ENCODE results near the gene LMBR1L. TPM values are rescaled to one million over a fixed set of nuclear protein-coding genes. Genes with fewer than 3 reads are reported as not detected.

The LMBR1L gene
- total and polyA plus RNA-seq, 4 experiments from 2014 or later = 35.9 to 226 (median 134) TPM

- Histone ChIP-seq H3K4me3 (ENCODE audit: low read length in 2 of 2) (no peak overlapping the region), H3K36me3 (ENCODE audit: insufficient read depth, low read length) (peaks cover 9% of the 10 kb centered on the region), H3K9me3 (ENCODE audit: control insufficient read depth in 1 of 2, low read length in 2 of 2) (no peaks in the 10 kb centered on the region), H3K27ac (ENCODE audit: low read depth, low read length) (no peak overlapping the region), H3K4me1 (ENCODE audit: insufficient read depth, low read length) (peaks cover 57% of the 10 kb centered on the region), H3K27me3 (ENCODE audit: insufficient read depth, low read length) (peaks cover 54% of the 10 kb centered on the region)
- DNase-seq = no peak
- Mint-ChIP-seq H3K27me3 (peaks cover 25 to 47% of the 10 kb centered on the region in 2 donors), H3K4me1 (peaks cover 22 to 63% (median 37%) of the 10 kb centered on the region in 4 donors), H3K27ac (peak overlapping the region in 2 of 7 donors; percentile 35 to 64), H3K9me3 (no peaks in the 10 kb centered on the region), H3K36me3 (peaks cover 21 to 26% of the 10 kb centered on the region in 2 donors), H3K4me3 (peak overlapping the region in 3 of 8 donors; percentile 26 to 72 (median 41))
- intact Hi-C loops (cut with micrococcal nuclease) = loop anchor here (2.0 kb wide), 1 partner anchor 97 kb away; no protein-coding TSS in a partner anchor
- ChIA-PET POLR2A (ENCODE audit: partially characterized antibody) (interaction anchor here (0.5 to 5.0 kb wide), 8 partner anchors 10 to 279 kb away, joined by 3 to 38 read pairs (median 4); partner anchors contain the start of genes LMBR1L and TUBA1B), CTCF (ENCODE audit: partially characterized antibody) (interaction anchor here (0.7 to 11.5 kb wide), 11 partner anchors 9 to 106 kb away, joined by 3 to 221 read pairs (median 14); partner anchors contain the start of genes RHEBL1 and TUBA1B)
Observed at GRCh38 chr12:49093792-49094159, 16.9 kb downstream of the LMBR1L start.

DNA sequence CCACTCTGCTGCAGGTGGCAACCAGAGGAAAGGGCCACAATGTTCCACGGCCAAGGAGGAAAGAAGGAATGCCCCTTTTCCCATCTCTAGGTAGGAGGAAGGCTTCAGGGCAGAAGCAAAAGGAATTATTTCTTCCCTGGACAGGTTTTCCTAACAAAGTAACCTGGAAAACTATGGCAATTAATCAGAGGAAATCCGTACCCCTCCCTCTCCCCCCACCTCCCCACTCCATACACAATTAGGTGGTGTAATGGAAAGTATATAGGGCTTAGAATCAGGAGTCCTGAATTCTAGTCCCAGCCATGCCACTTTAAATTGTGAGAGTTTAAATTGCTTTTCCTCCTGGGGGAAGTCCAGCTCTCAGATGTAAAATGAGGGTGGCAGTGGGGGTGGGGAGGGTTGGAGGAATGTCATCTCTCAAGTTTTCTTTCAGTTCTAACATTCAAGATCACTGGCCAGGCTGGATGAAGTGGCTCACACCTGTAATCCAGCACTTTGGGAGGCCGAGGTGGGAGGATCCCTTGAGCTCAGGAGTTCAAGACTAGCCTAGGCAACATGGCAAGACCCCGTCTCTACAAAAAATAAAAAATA lies 17.7 kb downstream of the LMBR1L start:
- Mint-ChIP-seq H3K9me3 (no peaks in the 10 kb centered on the region), H3K4me3 (no peak overlapping the region), H3K4me1 (peaks cover 28 to 71% (median 45%) of the 10 kb centered on the region in 4 donors), H3K36me3 (peaks cover 16 to 18% of the 10 kb centered on the region in 2 donors), H3K27ac (peak overlapping the region in 1 of 7 donors; percentile 64), H3K27me3 (peaks cover 30 to 55% of the 10 kb centered on the region in 2 donors)
- peaks cover 66% of the 10 kb centered on the region for H3K4me1 ChIP-seq (ENCODE audit: insufficient read depth, low read length)
- no peaks in the 10 kb centered on the region for H3K9me3 ChIP-seq (ENCODE audit: control insufficient read depth in 1 of 2, low read length in 2 of 2)
- peaks cover 9% of the 10 kb centered on the region for H3K36me3 ChIP-seq (ENCODE audit: insufficient read depth, low read length)
- H3K27me3 ChIP-seq (ENCODE audit: insufficient read depth, low read length) = peaks cover 58% of the 10 kb centered on the region
- H3K4me3 ChIP-seq (ENCODE audit: low read length in 2 of 2) = no peak overlapping the region
- CTCF ChIA-PET (ENCODE audit: partially characterized antibody) = interaction anchor here (0.7 to 11.5 kb wide), 19 partner anchors 7 to 240 kb away, joined by 3 to 221 read pairs (median 4); partner anchors contain the start of genes LMBR1L, RHEBL1 and TUBA1B
- DNase-seq = no peak
- intact Hi-C loops (cut with micrococcal nuclease) = loop anchor here (1.0 to 2.0 kb wide), 2 partner anchors 29 to 96 kb away; no protein-coding TSS in a partner anchor
- POLR2A ChIA-PET (ENCODE audit: partially characterized antibody) = interaction anchor here (0.7 to 5.0 kb wide), 13 partner anchors 9 to 142 kb away, joined by 3 to 38 read pairs (median 5); partner anchors contain the start of genes LMBR1L, RHEBL1 and TUBA1B
- no peak overlapping the region for H3K27ac ChIP-seq (ENCODE audit: low read depth, low read length)

DNA sequence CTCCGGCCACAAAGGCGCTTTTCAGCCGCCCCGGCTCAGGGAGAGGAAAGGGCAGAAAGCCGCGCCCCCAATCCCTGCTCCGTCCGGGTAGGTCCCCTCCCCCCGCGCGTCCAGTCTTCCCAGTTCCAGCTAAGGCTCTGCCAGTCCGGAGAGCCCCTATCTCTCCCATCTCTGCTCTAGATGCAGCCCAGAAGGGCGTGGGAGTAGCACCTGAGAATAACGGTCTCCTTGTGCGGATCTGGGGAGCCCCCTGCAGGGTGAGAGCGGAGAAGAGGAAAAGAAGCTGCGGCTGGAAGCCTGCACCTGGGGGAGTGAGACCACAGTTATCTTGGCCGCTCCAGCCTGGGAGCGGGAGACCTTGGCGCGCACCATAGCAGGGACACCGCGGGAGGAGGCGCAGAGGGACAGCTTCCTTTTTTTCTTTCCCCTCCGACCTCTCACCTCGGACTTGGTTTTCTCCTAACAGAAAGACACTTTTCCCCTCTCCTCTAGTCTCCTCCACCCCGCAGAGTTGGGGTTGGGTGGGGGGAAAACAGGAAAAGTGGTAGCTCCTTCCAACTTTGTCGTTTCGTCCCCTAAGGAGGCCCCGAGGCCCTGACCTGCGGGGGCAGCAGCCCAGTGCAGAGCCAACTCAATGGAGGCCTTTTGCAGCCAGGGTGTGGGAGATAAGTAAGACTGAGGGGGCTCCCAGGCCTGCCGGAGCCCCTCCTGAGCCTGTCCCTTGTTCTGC lies 18.4 kb downstream of the LMBR1L start:
- H3K27ac Mint-ChIP-seq = peak overlapping the region in 1 of 7 donors; percentile 64
- H3K4me1 ChIP-seq (ENCODE audit: insufficient read depth, low read length) = peaks cover 72% of the 10 kb centered on the region
- peaks cover 7% of the 10 kb centered on the region for H3K36me3 ChIP-seq (ENCODE audit: insufficient read depth, low read length)
- peaks cover 58% of the 10 kb centered on the region for H3K27me3 ChIP-seq (ENCODE audit: insufficient read depth, low read length)
- no peaks in the 10 kb centered on the region for H3K9me3 ChIP-seq (ENCODE audit: control insufficient read depth in 1 of 2, low read length in 2 of 2)
- peaks cover 32 to 78% (median 50%) of the 10 kb centered on the region in 4 donors for H3K4me1 Mint-ChIP-seq
- H3K27ac ChIP-seq (ENCODE audit: low read depth, low read length) = no peak overlapping the region
- DNase-seq = peak; percentile 33 to 61 (median 43)
- peak overlapping the region in 7 of 8 donors; percentile 41 to 76 (median 53) for H3K4me3 Mint-ChIP-seq
- no peaks in the 10 kb centered on the region for H3K9me3 Mint-ChIP-seq
- peaks cover 15 to 16% of the 10 kb centered on the region in 2 donors for H3K36me3 Mint-ChIP-seq
- POLR2A ChIA-PET (ENCODE audit: partially characterized antibody) = interaction anchor here (0.6 to 5.0 kb wide), 10 partner anchors 10 to 95 kb away, joined by 3 to 38 read pairs (median 6); partner anchors contain the start of genes LMBR1L, RHEBL1 and TUBA1B
- intact Hi-C loops (cut with micrococcal nuclease) = loop anchor here (1.0 to 2.0 kb wide), 2 partner anchors 28 to 95 kb away; no protein-coding TSS in a partner anchor
- CTCF ChIA-PET (ENCODE audit: partially characterized antibody) = interaction anchor here (0.7 to 11.5 kb wide), 22 partner anchors 8 to 239 kb away, joined by 3 to 221 read pairs (median 4); partner anchors contain the start of genes LMBR1L, RHEBL1, TUBA1A and TUBA1B
- peaks cover 30 to 56% of the 10 kb centered on the region in 2 donors for H3K27me3 Mint-ChIP-seq
- H3K4me3 ChIP-seq (ENCODE audit: low read length in 2 of 2) = peak overlapping the region in 1 of 2 donors; percentile 22

GRCh38 chr12:49091836-49092085 lies 18.9 kb downstream of the LMBR1L start:
- H3K4me3 Mint-ChIP-seq = peak overlapping the region in 6 of 8 donors; percentile 24 to 71 (median 42)

DNA sequence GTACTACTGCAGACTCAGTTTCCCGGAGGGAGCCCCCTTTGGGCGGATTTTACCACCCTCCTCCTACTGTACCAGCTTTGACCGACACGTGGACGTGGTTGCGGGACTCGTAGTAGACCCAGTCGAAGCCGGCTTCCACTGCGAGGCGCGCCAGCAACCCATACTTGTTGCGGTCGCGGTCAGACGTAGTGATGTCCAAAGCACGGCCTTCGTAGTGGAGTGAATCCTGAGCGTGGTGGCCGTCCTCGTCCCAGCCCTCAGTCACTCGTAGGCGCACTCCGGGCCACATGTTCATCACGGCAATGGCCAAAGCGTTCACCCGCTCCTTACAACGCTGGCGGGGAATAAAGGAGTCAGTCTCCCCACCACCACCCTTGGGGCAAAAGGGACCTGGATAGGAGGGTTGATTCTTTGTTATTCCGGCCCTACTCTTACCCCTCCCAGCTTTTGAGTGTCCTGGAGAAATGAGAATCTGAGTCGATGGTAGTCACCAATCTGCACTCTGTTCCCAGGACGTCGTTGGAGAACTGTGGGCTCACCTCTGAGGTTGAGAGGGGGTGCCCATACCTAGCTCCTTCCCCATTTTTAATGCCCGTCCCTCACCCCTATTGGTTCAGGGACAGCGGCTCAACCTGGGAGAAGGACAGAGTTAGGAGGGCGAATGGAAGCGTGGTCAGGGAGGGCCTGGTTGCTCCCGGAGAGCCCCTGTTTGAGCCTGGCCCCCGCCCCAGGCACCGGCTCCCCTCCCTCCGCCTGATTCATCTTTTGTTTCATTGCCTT lies 19.4 kb downstream of the LMBR1L start:
- Histone ChIP-seq H3K36me3 (ENCODE audit: insufficient read depth, low read length) (no peaks in the 10 kb centered on the region), H3K9me3 (ENCODE audit: control insufficient read depth in 1 of 2, low read length in 2 of 2) (no peaks in the 10 kb centered on the region), H3K4me1 (ENCODE audit: insufficient read depth, low read length) (peaks cover 74% of the 10 kb centered on the region), H3K27ac (ENCODE audit: low read depth, low read length) (no peak overlapping the region), H3K27me3 (ENCODE audit: insufficient read depth, low read length) (peaks cover 58% of the 10 kb centered on the region), H3K4me3 (ENCODE audit: low read length in 2 of 2) (no peak overlapping the region)
- H3K9me3 Mint-ChIP-seq = no peaks in the 10 kb centered on the region
- H3K27me3 Mint-ChIP-seq = peaks cover 32 to 56% of the 10 kb centered on the region in 2 donors
- peaks cover 34 to 88% (median 55%) of the 10 kb centered on the region in 4 donors for H3K4me1 Mint-ChIP-seq
- H3K36me3 Mint-ChIP-seq = peaks cover 5 to 11% of the 10 kb centered on the region in 2 donors
- H3K4me3 Mint-ChIP-seq = peak overlapping the region in 6 of 8 donors; percentile 43 to 84 (median 76)
- intact Hi-C loops (cut with micrococcal nuclease) = no loop called here
- H3K27ac Mint-ChIP-seq = peak overlapping the region in 2 of 7 donors; percentile 19 to 64
- CTCF ChIA-PET (ENCODE audit: partially characterized antibody) = interaction anchor here (0.9 to 11.5 kb wide), 17 partner anchors 9 to 198 kb away, joined by 3 to 221 read pairs (median 6); partner anchors contain the start of genes LMBR1L, RHEBL1, TUBA1A and TUBA1B
- POLR2A ChIA-PET (ENCODE audit: partially characterized antibody) = interaction anchor here (0.6 to 5.0 kb wide), 7 partner anchors 15 to 144 kb away, joined by 3 to 38 read pairs (median 5); partner anchors contain the start of genes RHEBL1 and TUBA1B
- DNase-seq = no peak

More at GRCh38 chr12:49091836-49092085, 18.9 kb downstream of the LMBR1L start:
- Histone ChIP-seq H3K27ac (ENCODE audit: low read depth, low read length) (no peak overlapping the region), H3K27me3 (ENCODE audit: insufficient read depth, low read length) (peaks cover 58% of the 10 kb centered on the region), H3K9me3 (ENCODE audit: control insufficient read depth in 1 of 2, low read length in 2 of 2) (no peaks in the 10 kb centered on the region), H3K4me1 (ENCODE audit: insufficient read depth, low read length) (peaks cover 74% of the 10 kb centered on the region), H3K4me3 (ENCODE audit: low read length in 2 of 2) (peak overlapping the region in 1 of 2 donors; percentile 22), H3K36me3 (ENCODE audit: insufficient read depth, low read length) (peaks cover 2% of the 10 kb centered on the region)
- H3K9me3 Mint-ChIP-seq = no peaks in the 10 kb centered on the region
- H3K36me3 Mint-ChIP-seq = peaks cover 10 to 16% of the 10 kb centered on the region in 2 donors
- peaks cover 34 to 83% (median 53%) of the 10 kb centered on the region in 4 donors for H3K4me1 Mint-ChIP-seq
- no peak for DNase-seq
- intact Hi-C loops (cut with micrococcal nuclease) = loop anchor here (1.0 to 2.0 kb wide), 2 partner anchors 27 to 95 kb away; no protein-coding TSS in a partner anchor
- CTCF ChIA-PET (ENCODE audit: partially characterized antibody) = interaction anchor here (0.9 to 11.5 kb wide), 18 partner anchors 7 to 239 kb away, joined by 3 to 221 read pairs (median 6); partner anchors contain the start of genes LMBR1L, RHEBL1, TUBA1A and TUBA1B
- peak overlapping the region in 2 of 7 donors; percentile 37 to 64 for H3K27ac Mint-ChIP-seq
- POLR2A ChIA-PET (ENCODE audit: partially characterized antibody) = interaction anchor here (0.6 to 5.0 kb wide), 10 partner anchors 14 to 144 kb away, joined by 3 to 38 read pairs (median 6); partner anchors contain the start of genes LMBR1L, RHEBL1 and TUBA1B
- H3K27me3 Mint-ChIP-seq = peaks cover 31 to 56% of the 10 kb centered on the region in 2 donors
